ENCODE results near the gene RNU6-1.

Gene RNU6-1

DNA sequence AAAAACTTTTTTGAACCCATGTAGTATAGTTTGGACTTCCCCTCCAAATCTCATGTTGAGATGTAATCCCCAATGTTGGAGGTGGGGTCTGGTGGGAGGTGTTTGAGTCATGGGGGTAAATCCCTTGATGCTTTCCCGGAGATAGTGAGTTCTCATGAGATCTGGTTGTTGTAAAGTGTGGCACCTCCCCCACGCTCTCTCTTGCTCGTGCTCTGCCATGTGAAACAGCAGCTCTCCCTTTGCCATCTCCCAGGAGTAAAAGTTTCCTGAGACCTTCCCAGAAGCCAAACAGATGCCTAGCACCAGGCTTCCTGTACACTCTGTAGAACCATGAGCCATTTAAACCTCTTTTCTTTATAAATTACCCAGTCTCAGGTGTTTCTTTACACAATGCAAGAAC, 16.0 kb upstream of the RNU6-1 start:
- no peak for DNase-seq

DNA sequence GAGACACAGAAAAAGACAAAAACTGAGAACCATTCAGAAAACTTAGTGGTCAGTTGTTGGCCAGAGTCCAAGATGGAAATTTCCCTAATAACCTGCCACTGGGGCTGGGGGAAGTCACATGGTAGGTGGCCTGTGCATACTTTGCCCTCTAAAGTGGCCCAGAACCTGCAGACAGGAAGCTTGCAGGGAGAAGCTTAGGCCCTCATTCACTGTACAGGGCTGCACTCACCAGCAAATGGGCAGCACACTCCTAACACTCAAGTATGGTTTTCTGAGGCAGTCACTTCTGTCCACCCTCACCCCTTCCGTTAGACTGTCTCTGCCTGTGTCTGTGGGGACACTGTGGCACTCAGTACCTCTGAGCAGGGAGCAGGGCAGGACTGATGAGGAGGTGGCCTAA, 14.5 kb upstream of the RNU6-1 start:
- no peak for DNase-seq

DNA sequence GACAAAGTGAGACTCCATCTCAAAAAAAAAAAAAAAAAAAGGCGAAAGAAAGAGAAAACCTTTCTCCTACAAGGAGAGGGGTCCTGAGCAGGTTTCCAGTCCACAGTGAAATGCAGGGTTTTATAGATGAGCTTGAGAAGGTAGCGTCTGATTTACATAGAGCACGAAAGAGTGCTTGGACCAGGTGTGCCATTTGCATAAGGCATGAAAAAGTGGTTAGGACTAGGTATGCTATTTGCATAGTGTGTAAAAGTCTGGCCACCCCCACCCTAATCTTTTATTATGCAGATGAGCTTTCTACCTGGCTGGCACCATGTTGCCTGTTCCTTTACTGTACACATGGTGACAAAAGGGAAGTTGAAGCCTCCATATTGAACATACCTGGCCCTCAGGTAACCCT, 13.6 kb upstream of the RNU6-1 start:
- no peak for DNase-seq

DNA sequence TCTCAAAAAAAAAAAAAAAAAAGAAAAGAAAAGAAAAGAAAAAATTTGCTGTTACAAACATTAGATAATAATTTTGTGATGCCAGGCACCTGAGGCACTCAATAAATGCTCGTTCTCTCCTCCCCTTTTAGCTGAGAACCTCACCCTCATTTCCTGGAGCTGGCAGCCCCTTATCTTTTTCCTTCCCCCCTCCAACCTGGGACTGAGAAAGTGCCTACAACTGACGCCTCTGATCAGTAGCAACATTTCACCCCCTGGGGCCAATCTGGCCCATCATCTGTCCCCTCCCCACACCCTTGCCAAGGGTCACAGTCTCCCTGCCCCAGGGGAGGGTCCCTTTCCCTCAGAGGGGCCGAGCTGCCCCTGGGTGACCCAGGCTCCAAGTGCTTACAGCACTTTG, 12.6 kb upstream of the RNU6-1 start:
- DNase-seq, result no peak

DNA sequence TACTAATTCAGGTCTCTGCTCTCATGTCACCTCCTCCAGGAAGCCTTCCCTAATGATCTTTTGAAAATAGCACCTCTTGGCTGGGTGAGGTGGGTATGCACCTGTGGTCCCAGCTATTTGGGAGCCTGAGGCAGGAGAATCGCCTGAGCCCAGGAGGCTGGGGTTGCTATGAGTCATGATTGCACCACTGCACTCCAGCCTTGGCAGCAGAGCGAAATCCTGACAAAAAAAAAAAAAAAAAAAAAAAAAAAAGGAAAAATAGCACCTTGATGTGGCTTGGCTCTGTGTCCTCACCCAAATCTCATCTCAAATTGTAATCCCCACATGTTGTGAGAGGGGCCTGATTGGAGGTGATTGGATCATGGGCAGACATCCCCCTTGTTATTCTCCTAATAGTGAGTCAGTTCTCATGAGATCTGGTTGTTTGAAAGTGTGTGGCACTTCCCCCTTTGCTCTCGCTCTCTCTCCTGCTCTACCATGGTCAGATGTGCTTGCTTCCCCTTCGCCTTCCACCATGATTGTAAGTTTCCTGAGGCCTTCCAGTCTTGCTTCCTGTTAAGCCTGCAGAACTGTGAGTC, 11.2 kb upstream of the RNU6-1 start:
- DNase-seq, result peak; percentile 31

DNA sequence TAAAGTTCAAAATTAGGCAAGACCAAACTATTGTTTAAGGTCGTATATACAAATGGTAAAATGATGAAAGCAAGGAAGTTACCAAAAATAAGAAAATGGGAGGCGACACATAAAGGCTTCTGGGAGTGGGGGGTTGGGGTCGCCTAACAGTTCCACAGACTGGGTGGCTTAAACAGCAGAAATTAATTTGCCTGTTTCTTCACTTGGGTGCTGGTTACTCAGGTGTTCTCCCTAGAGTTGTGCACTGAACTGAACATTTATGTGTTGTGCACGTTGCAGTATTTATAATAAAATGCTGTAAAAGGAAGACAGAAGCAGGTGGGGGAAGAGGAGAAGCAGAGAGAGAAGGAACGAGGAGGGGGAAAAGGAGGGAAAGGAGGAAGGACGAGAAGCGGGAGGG, 10.5 kb upstream of the RNU6-1 start:
- no peak for DNase-seq

DNA sequence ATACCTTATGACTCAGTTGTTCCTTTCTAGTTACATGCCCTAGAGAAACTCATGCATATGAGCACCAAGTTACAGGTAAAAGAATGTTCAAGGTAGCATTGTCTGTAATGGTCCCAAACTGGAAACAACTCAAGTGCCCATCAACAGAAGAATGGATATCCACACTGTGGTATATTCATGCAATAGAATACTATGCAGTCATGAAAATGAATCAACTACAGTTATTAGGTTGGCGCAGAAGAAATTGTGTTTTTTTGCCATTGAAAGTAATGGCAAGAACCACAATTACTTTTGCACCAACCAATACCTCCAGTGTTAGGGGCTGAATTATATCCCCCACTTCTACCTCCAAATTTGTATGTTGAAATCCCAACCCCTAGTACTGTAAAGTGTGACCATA, 9.7 kb upstream of the RNU6-1 start:
- no peak for DNase-seq

DNA sequence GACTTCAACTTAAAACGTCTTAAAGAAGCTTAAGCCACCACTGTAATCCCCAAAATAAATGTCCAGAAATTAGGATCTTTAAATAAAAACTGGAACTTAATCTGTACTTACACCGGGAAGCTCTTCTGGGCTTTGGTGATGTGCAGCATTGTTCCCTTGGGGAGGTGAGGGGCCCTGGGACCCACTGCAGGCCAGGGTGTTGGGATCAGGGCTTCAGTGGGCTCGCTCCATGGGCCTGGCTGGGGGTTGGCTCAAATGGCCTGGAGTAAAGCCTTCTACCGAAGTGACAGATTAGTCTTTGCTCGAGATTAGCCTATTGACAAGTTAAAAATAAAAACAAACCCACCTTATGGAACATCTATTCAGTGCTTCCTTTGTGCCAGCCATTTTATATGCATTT, 6.1 kb upstream of the RNU6-1 start:
- no peak for DNase-seq

DNA sequence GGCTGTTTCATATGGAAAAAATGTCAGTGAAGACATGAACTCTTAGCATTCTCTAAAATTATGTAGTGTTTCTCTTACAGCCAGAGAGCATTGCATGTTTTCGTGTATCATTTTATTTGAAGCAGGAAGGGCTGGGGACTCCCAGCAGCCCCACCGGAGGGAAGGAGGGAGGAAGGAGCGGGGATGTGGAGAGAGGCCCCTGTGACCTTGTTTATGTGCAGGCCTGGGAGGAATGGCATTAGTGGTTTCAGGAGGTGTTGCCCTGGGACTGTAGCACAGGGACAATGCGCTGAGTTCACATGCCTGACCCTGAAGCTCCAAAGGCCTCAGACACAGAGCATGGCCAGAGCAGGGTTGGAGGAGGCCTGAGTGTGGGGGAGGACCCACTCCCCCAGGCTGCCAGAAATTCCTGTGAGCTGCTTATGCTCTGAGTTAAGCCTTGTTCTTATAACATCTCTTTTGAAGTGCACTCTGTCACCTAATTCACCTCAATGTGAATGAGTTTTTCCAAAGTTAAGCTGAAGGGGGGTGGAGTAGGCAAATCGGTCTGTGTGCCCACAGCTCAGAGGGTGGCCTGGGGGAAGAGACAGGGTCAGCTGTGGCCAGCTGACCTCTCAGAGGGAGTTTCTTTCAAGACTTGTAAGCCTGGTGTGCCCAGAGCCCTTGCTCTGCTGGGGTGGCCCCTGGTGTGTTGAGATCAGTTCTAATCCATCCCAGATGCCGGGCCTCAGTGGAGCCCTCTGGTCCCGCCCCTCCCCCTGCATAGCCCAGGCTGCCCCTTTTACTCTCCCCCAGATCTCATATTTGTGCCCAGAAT, 3.9 kb upstream of the RNU6-1 start:
- DNase-seq, result no peak

DNA sequence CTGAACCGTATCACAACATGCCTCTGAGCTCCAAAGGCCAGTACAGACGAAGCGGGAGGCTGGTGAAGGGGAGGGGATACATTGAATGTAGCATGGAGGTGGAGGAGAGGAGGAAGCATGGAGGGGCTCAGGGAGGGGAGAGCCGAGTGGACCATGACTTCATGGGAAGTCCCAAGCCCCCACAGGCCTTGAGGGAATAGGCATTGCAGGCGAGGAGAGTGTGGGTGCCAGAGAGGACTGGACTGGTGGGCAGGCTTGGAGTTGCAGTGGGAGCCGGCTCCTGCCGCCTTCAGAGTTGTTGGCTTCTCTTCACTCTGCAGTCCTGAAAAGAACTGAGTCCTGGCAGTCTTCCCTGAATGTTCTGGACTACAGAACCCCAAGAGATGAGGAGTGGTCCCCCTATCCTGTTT, 3.3 kb upstream of the RNU6-1 start:
- DNase-seq, result no peak

DNA sequence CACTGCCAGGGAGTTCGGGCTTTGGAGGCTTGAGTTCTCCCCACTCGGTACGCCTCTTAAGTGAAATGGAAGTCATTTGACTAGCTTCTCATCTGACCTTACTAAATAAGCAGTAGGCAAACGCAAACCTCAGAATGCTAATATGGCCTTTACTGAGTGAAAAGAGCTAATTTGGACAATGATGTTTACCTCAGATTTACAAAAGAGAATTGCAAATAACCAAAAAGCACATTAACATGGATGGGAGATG, 1.6 kb upstream of the RNU6-1 start:
- DNase-seq, result no peak

DNA sequence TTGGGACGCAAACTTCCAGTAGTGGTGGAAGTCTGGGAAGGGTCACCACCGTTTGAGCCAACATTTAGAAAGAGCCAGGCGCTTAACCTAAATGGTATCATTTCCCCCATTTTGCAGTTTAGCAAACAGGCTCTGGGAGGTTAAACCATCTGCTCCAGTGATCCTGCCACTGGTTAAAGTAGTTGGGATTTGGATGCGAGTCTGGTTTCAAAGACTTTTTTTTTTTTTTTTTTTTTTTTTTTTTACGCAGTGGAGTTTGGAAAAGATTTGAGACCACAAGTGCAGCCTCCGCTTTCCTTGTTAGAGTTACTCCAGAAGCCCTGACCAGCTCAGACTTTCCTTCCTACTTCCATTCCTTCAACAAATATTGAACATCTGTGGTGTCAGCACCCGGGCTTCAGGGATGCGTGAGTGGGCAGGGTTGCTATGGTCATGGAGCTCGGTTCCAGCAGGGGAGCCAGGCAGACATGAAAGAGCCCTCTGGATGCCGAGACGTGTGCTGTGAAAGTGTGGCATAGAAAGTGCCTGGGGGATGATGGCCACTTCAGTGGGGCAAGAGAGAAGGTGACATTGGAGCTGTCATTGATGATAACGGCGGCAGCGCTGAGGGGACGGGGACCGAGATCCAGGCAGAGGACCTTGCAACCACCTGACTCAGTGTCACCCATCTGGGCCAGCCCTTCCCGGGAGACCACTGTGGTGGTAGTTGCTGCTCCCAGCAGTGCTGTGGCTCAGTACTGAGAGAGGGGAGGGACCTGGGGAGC, 1.1 kb upstream of the RNU6-1 start:
- peak; percentile 26 for DNase-seq

DNA sequence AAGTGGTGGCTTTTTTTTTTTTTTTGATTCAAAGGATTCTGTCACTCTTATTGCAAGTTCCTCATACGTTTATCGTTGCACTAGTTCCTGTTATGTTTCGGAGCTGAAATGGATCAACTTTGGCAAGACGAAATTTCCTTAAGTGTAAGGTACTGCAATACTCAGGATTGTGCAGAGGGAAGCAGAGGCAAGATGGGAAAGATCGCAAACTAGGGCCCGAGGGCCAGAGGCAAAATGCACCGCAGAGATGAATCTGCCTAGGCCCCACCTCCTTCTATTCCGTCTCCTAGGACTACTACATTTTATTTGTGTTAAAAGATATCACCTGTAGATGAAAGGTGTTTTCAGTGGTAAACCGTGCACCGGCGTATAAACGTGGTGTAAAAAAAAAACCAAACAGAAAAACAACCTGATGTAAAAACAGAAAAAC, 331 bp downstream of the RNU6-1 start:
- DNase-seq, result peak; percentile 40

DNA sequence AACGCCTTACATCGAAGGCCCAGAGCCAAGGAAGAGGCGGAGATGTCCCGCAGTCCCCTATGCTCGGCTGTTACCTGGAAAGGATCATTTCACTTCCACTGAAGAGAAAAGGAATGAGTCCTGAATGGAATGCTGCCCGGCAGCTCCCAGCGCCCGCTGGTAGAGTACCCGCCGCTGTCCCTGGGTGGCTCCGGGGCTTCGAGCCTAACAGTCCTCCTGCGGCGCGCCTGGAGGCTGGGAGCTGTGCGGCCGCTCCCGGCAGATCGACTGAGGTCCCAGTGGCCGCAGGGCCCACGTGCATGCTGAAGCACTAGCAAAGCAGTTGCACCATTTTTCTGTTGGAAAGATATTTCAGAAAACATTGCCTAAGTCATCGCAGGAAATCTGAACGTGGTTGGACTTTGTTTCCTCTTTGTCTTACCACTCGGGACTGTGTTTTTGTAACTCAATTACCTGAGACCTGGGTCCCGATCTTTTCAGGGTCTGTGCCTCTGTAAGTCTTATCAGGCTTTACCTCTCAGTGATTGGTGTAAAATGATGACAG, 984 bp downstream of the RNU6-1 start:
- no peak for DNase-seq

DNA sequence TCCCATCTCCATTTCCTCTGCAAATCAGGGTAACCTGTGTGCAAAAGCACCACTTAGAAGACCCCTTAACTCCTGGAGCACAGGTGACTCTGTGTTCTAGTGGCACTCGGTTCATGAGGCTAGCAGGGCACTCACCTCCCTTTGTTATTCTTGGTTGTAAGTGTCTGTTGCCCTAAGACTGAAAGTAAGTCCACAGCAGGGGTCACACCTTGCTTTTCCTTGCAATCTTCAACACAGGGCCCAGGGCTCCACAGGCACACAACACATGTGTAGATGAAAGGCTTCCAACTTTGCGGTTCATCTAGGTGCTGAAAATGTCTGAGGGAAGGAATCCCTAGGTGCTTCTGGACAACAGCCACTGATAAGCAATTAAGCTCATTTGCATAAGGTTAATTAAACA, 2.9 kb downstream of the RNU6-1 start:
- no peak for DNase-seq

DNA sequence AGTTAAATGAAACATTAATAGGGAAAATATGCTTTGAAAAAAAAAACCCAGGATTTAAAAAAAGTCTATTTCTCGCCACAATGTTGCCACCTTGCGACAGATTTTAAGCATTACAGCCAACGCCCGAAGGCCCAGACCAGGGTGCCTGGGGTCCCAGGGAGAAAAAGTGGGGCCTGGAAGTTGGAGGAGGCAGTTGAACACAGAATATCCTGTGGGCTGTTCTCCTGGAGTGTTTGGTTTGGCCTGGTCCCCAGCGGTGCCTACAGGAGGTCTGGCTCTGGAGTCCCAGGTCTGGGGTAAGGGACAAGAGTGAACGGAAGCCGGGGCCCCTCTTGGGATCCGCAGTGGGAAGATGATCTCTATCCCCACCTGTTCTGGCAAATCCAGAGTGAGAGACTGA, 3.4 kb downstream of the RNU6-1 start:
- no peak for DNase-seq

DNA sequence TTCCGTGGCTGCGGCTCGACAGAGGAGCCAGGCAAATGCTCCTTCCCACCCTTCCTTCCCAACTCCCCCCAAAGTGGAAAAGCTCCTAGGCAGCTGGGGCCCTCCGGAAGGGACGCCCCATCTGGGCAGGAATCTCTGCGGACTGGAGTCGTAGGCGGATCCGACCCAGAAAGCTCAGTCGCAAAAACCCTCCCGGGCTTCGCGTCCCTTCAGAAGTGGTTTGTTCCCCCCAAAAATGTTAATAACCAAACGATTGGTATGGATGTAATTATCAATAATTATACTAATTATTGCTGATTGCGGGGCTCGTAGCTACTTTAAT, 3.8 kb downstream of the RNU6-1 start:
- no peak for DNase-seq

DNA sequence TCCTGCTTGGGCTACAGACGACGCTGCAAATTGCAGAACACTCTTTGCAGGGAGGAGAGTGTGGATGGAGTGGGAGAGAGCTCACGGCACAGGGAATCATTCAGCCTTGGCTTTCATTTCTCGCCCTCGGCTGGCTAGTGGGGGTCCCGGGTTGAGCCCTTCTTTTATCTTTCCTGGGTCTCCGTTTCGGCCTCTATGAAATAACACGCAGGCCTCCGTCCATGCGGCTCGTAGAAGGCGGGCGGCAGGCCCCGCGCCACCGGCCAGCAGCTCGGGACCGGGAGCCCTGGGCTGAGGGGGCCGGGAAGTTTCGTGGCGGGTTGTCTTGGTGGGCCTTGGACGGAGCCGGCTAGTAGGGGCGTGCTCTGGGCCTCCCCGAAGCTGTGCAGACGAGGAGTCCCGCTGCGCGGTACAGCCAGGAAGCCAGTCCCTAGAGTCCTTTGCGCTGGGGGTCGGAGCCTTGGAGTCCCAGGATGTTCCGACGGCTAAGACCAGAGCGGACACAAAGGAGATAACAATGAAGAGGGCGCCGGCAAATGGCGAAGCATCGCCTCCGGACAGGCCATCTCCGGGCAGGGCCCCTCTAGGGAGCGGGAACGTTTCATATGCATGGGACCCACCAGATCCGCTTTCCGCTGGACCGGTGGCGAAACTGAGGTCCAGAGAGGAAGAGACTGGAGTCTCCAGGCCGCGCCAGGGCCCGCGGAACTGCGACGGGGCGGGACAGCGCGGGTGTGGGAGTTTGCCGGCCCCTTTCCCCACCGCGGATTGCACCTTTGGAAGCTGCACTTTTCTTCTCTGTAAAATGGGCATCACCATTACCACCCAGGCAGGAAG, 4.3 kb downstream of the RNU6-1 start:
- no peak for DNase-seq

DNA sequence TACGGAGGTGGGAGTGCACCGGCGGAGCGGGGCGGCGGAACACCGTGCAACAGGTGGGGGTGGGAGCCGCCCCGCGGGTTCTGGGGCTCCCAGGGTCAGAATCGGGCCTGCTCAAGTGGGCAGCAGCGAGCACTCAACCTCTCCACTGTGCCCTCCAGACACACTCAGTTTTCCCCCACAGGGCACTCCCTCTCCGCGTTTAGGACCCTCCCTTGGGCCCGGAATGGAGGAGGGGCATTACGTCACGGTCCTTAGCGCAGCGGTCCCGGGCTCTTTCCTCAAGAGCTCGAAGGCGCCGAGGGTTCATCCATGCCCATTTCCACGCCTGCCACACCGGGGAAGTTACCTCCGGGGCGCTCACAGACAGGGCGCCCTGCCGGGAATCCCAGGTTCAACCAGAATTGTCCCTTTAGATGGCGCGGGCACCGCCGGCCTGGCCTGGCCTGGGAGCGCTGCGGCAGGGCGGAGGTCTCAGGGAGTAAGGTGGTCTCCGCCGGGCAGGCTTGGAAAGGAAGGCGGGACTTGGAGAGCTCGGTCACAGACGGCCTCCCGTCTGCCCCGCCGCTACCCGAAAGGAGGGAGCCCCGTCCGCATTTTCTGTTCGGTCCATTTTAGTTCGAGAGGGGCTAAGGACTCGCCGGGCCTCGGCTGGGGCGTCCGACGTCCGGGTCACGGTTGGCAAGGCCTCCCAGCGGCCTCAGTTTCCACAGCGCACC, 5.1 kb downstream of the RNU6-1 start:
- no peak for DNase-seq

DNA sequence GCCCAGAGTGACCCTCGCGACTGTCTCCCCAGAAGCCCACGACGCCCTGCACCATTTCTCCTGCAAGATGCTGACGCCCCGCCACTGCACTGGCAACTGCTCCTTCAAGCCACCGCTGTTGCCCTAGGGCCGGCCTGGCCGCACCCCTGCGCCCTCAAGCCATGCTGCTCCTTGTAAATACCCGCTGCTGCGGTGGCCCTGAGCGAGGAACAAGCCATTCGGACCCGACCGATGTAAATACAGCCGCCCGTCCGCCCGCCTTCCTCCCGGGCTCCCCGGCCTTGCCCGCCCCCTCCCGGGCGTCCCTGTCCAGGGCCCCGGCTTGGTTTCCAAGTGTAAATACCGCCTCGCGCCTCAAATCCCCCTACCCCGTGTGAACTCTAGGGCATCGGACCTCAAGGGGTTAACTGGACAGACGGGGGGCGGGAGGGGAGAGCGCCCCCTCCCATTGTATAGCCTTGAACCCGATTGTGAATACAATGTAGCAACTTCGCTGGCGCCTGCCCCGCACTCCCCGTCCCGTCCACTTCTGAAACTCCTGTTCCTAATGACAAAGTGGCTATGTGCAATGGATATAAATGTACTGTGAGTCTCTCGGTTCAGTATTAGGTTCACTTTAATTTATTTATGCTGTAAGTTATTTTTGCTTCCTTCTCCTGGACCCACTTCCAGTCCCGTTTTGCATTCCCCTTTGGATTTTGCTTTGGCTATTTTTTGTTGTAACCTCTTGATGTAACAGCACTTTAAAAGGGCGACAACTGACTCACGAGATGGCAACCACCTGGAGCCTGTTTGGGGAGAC, 5.9 kb downstream of the RNU6-1 start:
- DNase-seq, result no peak

DNA sequence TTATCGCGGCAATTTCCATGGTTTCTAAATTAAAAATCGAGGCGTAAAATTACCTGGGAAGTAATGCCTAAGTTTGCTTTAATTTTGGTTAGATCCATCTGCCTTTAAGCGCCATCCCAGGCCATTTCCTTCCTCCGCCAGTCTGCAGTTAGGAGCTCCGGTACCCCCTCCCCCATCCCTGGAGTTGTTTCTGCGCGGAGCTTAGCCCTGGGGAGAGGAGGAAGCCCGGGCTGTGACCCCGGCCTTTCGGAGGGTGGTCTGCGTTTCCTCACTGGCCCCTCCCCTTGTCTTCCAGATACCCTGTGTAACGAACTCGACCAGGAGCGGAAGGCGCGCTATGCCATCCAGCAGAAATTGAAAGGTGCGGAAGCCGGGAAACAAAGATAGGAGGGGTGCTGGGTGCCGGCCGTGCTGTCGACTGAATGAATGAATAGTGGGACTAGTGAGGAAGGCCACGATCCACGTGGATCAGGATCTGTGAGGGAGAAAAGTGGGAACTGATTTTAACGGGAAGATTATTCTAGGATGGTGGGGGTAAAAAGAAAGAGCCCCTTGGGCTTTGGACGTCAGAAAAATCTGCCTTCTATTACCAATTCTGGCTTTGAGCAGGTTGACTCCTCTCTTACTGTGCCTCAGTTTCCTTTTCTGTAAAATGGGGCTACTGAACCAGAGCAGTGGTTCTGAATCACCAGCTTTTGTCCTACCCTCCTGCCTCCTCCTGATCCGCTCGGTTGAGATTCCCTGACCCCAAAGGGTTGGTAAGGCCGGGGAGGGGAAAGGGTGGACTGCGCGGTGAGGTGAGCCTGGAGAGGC, 6.7 kb downstream of the RNU6-1 start:
- DNase-seq, result no peak

Measured in GDM1 (cell line).